ENCODE measurements around the gene DNAI2. TPM values are rescaled to one million over a fixed set of nuclear protein-coding genes. Genes with fewer than 3 reads are reported as not detected.

Gene DNAI2
- total and polyA plus RNA-seq, 2 donors from 2014 or later = 0.22 TPM; not detected in 1

DNA sequence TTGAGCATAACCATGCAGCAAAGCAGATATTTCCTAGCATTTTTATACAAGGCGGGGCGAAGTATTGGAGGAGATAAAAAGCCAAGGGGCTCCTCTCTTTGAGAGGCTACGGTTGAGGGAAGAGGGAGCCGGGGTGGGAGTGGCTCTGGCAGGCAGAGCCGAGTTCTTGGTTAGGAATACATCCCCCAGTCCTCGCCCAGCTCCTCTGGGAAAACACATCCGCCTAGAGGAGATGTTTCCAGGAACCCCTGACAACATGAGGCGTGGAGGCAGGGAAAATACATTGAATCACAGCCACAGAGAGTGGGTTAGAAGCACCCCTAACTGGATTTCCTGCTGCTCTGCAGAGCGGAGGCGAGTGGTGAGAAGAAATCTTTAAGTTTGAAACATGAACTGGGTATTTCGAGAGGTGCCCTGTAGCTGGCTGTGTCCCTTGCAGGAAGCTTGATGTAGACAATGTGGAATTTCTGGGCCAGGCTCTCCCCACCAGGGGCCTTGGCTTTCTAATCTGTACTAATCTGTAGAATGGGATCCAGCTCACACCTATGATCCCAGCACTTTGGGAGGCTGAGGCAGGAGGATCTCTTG lies 33.3 kb upstream of the DNAI2 start:
- Histone ChIP-seq H3K27me3 (ENCODE audit: control insufficient read depth, insufficient read depth, low read length) (no peaks in the 10 kb centered on the region), H3K9me3 (ENCODE audit: control insufficient read depth in 2 of 3, insufficient read depth in 1 of 3, low read length in 3 of 3) (no peaks in the 10 kb centered on the region), H3K4me3 (ENCODE audit: low read length in 3 of 3) (no peak overlapping the region), H3K27ac (ENCODE audit: low read depth in 2 of 2, low read length in 2 of 2) (no peak overlapping the region), H3K4me1 (ENCODE audit: control insufficient read depth in 2 of 3, insufficient read depth in 2 of 3, low read depth in 1 of 3, low read length in 3 of 3) (no peaks in the 10 kb centered on the region), H3K9ac (ENCODE audit: low read length in 3 of 3) (no peak overlapping the region), H3K36me3 (ENCODE audit: control insufficient read depth in 2 of 3, insufficient read depth in 3 of 3, low read length in 3 of 3) (no peaks in the 10 kb centered on the region)
- intact Hi-C loops (cut with DNase I) = no loop called here
- TF ChIP-seq, protein P1, sequence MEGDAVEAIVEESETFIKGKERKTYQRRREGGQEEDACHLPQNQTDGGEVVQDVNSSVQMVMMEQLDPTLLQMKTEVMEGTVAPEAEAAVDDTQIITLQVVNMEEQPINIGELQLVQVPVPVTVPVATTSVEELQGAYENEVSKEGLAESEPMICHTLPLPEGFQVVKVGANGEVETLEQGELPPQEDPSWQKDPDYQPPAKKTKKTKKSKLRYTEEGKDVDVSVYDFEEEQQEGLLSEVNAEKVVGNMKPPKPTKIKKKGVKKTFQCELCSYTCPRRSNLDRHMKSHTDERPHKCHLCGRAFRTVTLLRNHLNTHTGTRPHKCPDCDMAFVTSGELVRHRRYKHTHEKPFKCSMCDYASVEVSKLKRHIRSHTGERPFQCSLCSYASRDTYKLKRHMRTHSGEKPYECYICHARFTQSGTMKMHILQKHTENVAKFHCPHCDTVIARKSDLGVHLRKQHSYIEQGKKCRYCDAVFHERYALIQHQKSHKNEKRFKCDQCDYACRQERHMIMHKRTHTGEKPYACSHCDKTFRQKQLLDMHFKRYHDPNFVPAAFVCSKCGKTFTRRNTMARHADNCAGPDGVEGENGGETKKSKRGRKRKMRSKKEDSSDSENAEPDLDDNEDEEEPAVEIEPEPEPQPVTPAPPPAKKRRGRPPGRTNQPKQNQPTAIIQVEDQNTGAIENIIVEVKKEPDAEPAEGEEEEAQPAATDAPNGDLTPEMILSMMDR (IDR thresholded peaks at IDR 0.05; ENCODE audit: borderline replicate concordance, extremely low read depth, insufficient read depth) = no peak
- no peak for FAIRE-seq
- peak in 3 of 5 donors; percentile 42 to 81 (median 56) for DNase-seq

DNA sequence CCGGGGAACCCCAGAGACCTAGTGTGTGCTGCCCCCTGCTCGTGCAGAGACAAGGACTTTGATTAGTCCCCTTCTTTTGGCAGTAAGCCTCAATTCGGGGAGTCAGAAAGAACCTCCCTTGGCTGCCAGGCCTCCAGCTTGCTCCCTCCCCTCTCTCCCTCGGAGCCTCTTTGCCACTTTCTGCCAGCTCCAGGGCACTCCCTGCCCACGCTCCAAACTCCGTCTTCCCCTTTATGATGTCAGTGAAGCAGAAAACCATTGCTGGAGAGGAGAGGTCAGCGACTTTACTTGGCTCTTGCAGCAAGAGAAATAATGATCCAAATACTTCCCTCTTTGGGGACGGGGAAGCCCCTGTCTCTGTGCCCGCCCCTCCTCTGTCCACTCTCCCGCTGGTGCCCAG lies 32.6 kb upstream of the DNAI2 start:
- intact Hi-C loops (cut with DNase I) = no loop called here
- TF ChIP-seq, protein P1 (IDR thresholded peaks at IDR 0.05; ENCODE audit: borderline replicate concordance, extremely low read depth, insufficient read depth) = no peak
- H3K9me3 ChIP-seq (ENCODE audit: control insufficient read depth in 2 of 3, insufficient read depth in 1 of 3, low read length in 3 of 3) = no peaks in the 10 kb centered on the region
- no peak overlapping the region for H3K27ac ChIP-seq (ENCODE audit: low read depth in 2 of 2, low read length in 2 of 2)
- FAIRE-seq (no peak), DNase-seq (no peak)
- H3K4me3 ChIP-seq (ENCODE audit: low read length in 3 of 3) = no peak overlapping the region
- no peaks in the 10 kb centered on the region for H3K4me1 ChIP-seq (ENCODE audit: control insufficient read depth in 2 of 3, insufficient read depth in 2 of 3, low read depth in 1 of 3, low read length in 3 of 3)
- H3K36me3 ChIP-seq (ENCODE audit: control insufficient read depth in 2 of 3, insufficient read depth in 3 of 3, low read length in 3 of 3) = no peaks in the 10 kb centered on the region
- H3K27me3 ChIP-seq (ENCODE audit: control insufficient read depth, insufficient read depth, low read length) = no peaks in the 10 kb centered on the region
- H3K9ac ChIP-seq (ENCODE audit: low read length in 3 of 3) = no peak overlapping the region

DNA sequence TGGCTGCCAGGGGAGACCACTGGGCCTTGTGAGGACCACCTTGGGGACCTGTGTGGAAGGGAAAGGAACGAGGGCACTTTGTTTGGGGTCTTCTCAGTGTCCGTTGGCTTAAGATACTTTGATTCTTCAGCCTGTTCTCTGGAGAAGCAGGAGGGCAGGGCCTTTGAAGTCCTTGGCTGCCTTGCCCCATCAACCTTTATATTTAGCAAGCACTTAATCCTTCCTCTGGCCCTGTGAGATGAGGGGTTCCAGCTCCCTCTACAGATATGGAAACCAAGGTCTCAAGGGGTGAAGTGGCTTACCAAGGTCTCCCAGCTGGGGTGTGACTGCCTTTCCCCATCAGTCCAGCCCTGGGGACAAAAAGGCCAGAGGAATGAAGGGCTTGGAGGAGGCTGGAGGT lies 32.2 kb upstream of the DNAI2 start:
- H3K9me3 ChIP-seq (ENCODE audit: control insufficient read depth in 2 of 3, insufficient read depth in 1 of 3, low read length in 3 of 3) = no peaks in the 10 kb centered on the region
- H3K27me3 ChIP-seq (ENCODE audit: control insufficient read depth, insufficient read depth, low read length) = no peaks in the 10 kb centered on the region
- H3K36me3 ChIP-seq (ENCODE audit: control insufficient read depth in 2 of 3, insufficient read depth in 3 of 3, low read length in 3 of 3) = no peaks in the 10 kb centered on the region
- FAIRE-seq (no peak), DNase-seq (no peak)
- no peaks in the 10 kb centered on the region for H3K4me1 ChIP-seq (ENCODE audit: control insufficient read depth in 2 of 3, insufficient read depth in 2 of 3, low read depth in 1 of 3, low read length in 3 of 3)
- intact Hi-C loops (cut with DNase I) = no loop called here
- no peak overlapping the region for H3K4me3 ChIP-seq (ENCODE audit: low read length in 3 of 3)
- H3K27ac ChIP-seq (ENCODE audit: low read depth in 2 of 2, low read length in 2 of 2) = no peak overlapping the region
- H3K9ac ChIP-seq (ENCODE audit: low read length in 3 of 3) = no peak overlapping the region
- TF ChIP-seq, protein P1 (IDR thresholded peaks at IDR 0.05; ENCODE audit: borderline replicate concordance, extremely low read depth, insufficient read depth) = no peak

Measured in kidney (tissue), 14 donors.